Measurements from ENCODE around the gene AFG1L. TPM values are rescaled to one million over a fixed set of nuclear protein-coding genes. Genes with fewer than 3 reads are reported as not detected.
A peak's percentile ranks its signal among the peaks of the same experiment; 100 is the strongest.

AFG1L gene
- total and polyA plus RNA-seq, 12 donors = 2.5 to 13.5 (median 6.6) TPM

GRCh38 chr6:108489699-108490098 lies 194.8 kb downstream of the AFG1L start:
- no peak overlapping the region for H3K4me3 ChIP-seq
- H3K27me3 ChIP-seq = no peaks in the 10 kb centered on the region
- no peak overlapping the region for H3K27ac ChIP-seq
- intact Hi-C loops (cut with DNase I) = loop anchor here (5.0 to 10.0 kb wide), 3 partner anchors 315 to 377 kb away; no protein-coding TSS in a partner anchor
- WGBS, 4 donors = 92 to 96% (median 95%) methylated on average over 5 of the region's 5 CpGs
- H3K36me3 ChIP-seq (replicated peaks in 1 of 2) = no peaks in the 10 kb centered on the region
- DNase-seq = no peak
- H3K4me1 ChIP-seq (replicated peaks in 1 of 2) = peaks cover 11 to 18% of the 10 kb centered on the region in 2 donors
- TF ChIP-seq, protein P1, sequence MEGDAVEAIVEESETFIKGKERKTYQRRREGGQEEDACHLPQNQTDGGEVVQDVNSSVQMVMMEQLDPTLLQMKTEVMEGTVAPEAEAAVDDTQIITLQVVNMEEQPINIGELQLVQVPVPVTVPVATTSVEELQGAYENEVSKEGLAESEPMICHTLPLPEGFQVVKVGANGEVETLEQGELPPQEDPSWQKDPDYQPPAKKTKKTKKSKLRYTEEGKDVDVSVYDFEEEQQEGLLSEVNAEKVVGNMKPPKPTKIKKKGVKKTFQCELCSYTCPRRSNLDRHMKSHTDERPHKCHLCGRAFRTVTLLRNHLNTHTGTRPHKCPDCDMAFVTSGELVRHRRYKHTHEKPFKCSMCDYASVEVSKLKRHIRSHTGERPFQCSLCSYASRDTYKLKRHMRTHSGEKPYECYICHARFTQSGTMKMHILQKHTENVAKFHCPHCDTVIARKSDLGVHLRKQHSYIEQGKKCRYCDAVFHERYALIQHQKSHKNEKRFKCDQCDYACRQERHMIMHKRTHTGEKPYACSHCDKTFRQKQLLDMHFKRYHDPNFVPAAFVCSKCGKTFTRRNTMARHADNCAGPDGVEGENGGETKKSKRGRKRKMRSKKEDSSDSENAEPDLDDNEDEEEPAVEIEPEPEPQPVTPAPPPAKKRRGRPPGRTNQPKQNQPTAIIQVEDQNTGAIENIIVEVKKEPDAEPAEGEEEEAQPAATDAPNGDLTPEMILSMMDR (IDR thresholded peaks at IDR 0.05) = no peak
- TF ChIP-seq POLR2A (IDR thresholded peaks at IDR 0.05) = no peak
- H3K9me3 ChIP-seq (replicated peaks in 1 of 3) = no peaks in the 10 kb centered on the region

- Histone ChIP-seq H3K9me3 (replicated peaks in 1 of 3) (no peaks in the 10 kb centered on the region), H3K4me3 (no peak overlapping the region), H3K27me3 (no peaks in the 10 kb centered on the region), H3K36me3 (replicated peaks in 1 of 2) (no peaks in the 10 kb centered on the region), H3K4me1 (replicated peaks in 1 of 2) (peaks cover 11 to 18% of the 10 kb centered on the region in 2 donors), H3K27ac (peak overlapping the region in 2 of 5 donors; percentile 33 to 57)
- DNase-seq = peak in 4 of 7 donors; percentile 17 to 25 (median 19)
- TF ChIP-seq POLR2A (IDR thresholded peaks at IDR 0.05) = no peak
- TF ChIP-seq, protein P1 (IDR thresholded peaks at IDR 0.05) = peak; percentile 50 to 78 (median 70)
- intact Hi-C loops (cut with DNase I) = loop anchor here (5.0 to 10.0 kb wide), 3 partner anchors 317 to 380 kb away; no protein-coding TSS in a partner anchor
Measured at GRCh38 chr6:108492131-108492766, 197.4 kb downstream of the AFG1L start.

- intact Hi-C loops (cut with DNase I) = loop anchor here (5.0 to 10.0 kb wide), 3 partner anchors 320 to 382 kb away; no protein-coding TSS in a partner anchor
- Histone ChIP-seq H3K4me1 (replicated peaks in 1 of 2) (peaks cover 11 to 18% of the 10 kb centered on the region in 2 donors), H3K36me3 (replicated peaks in 1 of 2) (no peaks in the 10 kb centered on the region), H3K9me3 (replicated peaks in 1 of 3) (no peaks in the 10 kb centered on the region), H3K27ac (no peak overlapping the region), H3K27me3 (no peaks in the 10 kb centered on the region), H3K4me3 (no peak overlapping the region)
- no peak for DNase-seq
- 81 to 95% (median 89%) methylated on average over 2 of the region's 2 CpGs for WGBS, 4 donors
- TF ChIP-seq POLR2A (IDR thresholded peaks at IDR 0.05) = no peak
- TF ChIP-seq, protein P1 (IDR thresholded peaks at IDR 0.05) = no peak
Measured at GRCh38 chr6:108494434-108494833, 199.6 kb downstream of the AFG1L start.

DNA sequence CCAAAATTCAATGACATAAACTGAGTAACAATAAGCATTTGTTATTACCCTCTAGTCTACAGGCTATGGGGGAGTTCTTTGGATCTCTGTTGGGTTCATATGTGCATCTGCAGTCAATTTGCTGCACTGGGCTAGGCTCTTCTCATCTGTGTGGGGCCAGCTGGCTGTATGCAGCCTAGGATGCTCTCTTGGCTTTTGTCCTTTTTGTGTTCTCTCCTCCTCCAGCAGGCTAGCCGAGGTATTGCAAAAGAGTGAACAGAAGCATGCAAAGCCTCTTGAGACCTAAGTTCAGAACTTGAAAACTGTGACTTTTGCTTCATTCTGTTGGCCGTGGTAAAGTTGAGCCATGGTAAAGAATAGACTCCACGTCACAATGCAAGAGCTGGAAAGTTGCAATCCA lies 203.0 kb downstream of the AFG1L start:
- no peak for TF ChIP-seq POLR2A (IDR thresholded peaks at IDR 0.05)
- TF ChIP-seq, protein P1 (IDR thresholded peaks at IDR 0.05) = peak in 3 of 6 experiments; percentile 35 to 50 (median 42)

More for the DNA sequence above, 203.0 kb downstream of the AFG1L start:
- Histone ChIP-seq H3K9me3 (replicated peaks in 1 of 3) (no peaks in the 10 kb centered on the region), H3K4me1 (replicated peaks in 1 of 2) (no peaks in the 10 kb centered on the region), H3K36me3 (replicated peaks in 1 of 2) (no peaks in the 10 kb centered on the region), H3K27me3 (no peaks in the 10 kb centered on the region), H3K27ac (no peak overlapping the region), H3K4me3 (no peak overlapping the region)
- WGBS, 4 donors = 56 to 69% (median 61%) methylated on average over 3 of the region's 3 CpGs
- intact Hi-C loops (cut with DNase I) = loop anchor here (10.0 kb wide), 2 partner anchors 323 to 383 kb away; no protein-coding TSS in a partner anchor
- peak; percentile 18 to 57 (median 34) for DNase-seq

Data from adrenal gland (tissue), 12 donors.